SIG-M5 treated with dmso at 0.1 percent for 504 hours (cell line): Measurements from ENCODE around the gene KLHL29.

Source experiments
- DNase-seq: peaks from one replicate; lab custom pipeline; 2025; ENCODE audit not compliant: unreplicated experiment; lab: John Stamatoyannopoulos, UW

KLHL29 gene

DNA sequence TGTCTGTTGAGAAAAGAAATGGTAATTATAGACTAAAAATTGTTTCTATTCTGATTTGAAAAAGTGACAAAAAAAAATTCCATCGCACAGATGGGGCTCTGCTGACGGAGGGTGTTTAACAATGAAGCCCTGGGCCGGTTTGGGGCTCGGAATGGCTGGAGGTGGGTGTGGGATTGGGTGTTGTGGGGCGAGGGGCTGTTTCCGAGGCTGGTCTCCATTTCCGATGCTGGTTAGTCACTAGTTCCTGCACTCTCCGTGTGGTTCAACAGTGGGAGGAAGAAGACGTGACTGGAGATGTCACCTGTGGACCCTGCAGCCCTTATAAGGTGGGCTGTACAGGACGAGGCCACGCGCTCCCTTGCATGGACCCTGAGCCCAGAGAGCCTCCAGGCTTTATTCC, 143.2 kb downstream of the KLHL29 start:
- DNase-seq = no peak

DNA sequence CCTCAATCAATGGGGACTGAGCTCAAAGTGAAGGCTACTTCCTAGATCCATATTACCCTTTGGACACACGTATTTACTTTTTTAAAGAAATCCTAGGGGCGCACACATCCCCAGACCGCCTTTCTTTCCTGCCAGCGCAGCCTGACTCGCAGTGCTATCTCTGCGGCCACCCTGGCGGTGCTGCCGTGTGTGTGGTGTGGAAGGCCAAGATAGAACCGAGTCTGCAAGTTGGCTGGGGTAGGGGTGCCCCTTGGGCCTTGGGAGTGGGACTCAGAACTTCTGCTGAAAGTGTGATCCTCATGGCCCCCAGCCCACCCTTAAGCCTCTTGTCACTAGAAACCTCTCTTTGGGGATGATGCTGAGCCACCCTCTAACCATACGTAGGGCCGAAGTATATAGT, 143.7 kb downstream of the KLHL29 start:
- DNase-seq = no peak

DNA sequence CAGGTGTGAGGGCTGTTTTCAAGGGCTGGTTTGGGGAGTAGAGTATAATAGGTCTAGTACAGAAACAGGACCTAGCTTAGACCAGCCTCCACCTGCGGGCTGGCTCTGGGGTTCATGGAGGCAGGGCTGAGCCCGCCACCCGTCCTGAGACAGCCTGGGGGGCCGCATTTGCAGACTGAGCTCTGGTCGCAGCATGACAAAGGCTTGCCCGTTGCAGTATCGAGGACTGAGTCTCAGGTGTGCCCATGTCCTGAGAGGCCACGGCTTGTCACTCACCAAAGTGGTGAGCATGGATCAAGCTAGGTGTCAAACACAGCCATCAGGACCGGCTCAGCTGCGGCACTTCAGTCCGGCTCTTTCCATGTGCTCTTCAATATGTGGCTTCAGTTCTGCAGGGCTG, 144.7 kb downstream of the KLHL29 start:
- no peak for DNase-seq

DNA sequence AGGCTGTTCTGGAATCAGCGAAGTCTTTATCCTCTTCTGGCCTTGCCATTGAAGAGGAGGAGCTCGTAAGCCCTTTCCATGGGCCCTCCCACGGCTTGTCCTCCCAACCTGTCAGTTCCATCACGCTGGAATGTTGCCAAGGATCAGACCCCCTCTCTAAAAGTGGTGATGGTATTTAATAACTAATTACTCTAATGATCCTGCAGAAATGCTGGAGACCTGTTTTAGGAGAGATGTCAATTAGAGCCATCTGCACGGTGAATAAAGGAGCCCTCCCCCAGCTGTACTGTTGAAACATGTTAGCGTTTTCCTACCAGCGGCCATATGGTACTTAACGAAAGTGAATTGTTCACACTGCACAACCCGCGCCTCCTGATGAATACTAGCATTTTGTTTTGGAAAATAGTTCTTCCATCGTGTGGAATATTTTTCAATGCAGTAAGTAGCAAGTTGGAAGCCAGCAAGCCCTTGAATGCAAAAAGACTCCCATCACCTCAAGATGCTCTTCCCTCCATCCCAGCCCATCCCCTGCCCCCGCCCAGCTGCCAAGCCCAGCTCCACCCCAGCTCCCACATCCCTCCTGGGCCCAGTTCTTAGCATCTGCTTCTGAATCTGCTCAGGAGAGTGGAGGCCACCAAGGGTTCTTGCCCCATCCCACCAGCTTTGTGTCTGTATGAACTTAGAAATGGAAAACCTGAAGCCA, 145.4 kb downstream of the KLHL29 start:
- no peak for DNase-seq

DNA sequence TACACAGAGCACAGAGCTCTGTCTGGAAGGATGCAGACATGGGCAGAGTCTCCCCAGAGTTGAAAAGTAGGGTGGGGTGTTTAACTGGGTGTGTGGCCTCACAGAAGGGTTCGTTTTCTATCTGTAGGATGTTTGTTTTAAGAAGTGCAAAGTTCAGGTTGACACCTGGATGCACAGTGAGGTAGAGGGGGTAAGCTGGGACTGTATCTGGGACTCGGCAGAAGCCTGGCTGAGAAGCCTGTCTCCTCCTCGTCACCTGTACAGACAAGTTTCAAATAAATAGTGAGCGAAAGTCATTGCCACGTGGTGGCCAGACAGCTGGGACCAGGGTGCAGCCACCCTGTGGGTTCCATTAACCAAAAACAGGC, 145.9 kb downstream of the KLHL29 start:
- no peak for DNase-seq

DNA sequence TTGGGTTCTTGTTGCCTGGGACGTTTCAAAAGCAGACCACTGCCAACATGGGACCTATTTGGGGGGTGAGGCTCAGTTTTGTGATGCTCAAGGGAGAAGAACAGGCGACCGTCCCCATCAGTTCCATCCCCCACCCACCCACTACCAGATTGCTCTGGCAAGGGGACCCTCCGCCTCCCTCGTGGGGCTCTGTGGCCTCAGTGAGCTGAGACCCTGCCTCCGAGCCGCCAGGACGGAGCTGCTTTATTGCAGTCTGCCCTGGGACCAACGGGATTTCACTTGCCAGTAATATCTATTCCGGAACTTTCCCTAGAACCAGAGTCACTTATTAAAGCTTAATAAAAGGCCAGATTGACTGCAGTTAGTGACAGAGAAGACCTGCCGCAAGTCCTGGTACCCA, 146.3 kb downstream of the KLHL29 start:
- no peak for DNase-seq

DNA sequence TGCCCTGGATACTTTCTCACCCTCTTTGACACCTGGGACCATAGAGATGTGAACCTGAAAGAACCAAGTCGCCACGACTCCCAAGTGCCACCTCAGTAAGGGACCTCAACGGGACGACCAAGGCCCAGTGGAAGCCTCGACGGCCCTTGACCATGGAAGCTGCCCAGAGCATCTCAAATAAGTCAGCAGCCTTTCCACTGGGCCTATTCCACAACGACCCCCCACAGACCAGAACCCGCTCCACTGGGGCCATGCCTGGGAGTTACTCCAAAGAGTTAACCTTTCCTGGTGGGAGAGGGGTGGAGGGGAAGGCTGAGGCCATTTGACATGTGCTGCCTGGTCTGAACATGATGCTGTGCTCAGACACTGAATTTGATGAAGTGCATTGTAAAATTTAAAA, 146.9 kb downstream of the KLHL29 start:
- no peak for DNase-seq

DNA sequence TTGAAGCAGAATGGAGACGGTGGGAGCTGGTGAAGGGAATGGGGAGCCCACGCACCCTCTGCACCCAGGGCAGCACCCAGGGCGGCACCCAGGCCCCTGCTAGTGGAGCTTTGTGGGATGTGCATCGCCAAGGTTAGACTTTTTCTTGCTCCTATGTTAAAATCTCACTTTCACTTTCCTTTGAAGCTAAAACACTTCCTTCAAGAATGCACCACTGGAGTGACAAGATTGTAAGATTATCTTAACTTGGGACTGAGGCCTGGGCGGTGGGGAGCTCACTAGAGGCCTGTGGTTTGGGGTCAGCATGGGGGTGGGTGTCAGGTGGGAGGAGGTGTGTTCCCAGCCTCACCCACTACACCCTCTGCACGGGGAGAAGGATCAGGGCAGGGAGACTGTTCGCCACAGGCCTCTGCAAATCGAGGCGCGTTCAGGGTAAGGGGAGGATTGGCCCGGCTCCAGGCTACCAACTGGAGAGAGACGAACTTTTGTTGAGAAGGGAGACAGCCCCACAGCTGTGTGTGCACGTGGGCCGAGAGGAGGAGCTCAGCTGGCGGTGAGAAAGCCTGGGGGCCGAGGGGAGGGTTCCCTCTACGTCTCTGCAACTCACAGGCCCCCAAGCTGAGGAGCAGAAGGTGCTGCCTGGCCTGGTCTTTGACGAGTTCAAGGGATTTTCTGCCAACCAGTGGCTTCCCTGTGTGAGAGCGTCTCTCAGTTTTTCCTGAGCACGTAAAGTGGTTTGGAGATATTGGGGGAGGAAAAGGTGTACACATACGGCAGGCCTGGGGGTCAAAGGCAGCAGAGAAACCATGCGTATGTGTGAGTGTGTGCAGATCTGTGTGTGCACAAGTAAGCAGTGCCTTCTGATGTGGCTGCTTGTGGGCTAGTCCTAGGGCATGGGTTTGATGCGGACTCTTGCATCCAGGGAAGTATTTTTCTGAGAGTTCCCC, 147.7 kb downstream of the KLHL29 start:
- DNase-seq = no peak

DNA sequence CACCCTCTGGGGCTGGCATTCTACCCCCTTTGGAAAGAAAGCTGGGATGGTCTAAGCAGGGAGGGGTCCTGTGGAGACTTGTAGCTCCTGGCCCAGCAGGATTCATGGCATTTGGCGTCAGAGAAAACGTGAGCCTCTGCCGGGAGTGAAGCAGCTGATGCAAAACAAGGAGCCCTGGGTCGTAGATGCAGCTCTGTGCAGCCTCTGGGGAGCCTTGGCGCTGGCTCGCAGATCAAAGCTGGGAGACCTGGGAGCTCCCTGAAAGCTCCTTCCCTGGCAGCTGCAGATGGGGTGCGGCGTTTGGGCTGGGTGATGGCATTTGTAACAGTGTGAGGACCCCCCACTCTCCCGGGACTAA, 148.3 kb downstream of the KLHL29 start:
- no peak for DNase-seq

DNA sequence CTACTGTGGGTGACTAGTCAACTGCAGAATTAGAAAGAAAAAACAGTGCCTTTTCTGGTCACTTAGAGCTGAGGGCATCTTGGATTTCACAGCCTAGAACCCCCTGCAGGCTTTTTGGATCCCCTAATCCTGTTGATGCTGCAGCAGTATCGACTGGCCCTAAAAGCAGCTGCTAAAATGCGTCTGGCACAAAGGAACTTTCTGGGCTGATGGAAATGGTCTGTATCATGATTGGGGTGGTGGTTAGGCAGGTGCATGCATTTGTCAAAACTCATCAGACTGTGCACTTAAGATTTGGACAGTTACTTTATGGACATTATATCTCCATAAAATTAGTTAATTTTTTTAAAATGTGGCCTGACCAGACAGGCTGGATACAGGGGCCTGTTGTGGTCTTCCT, 149.8 kb downstream of the KLHL29 start:
- DNase-seq = no peak

DNA sequence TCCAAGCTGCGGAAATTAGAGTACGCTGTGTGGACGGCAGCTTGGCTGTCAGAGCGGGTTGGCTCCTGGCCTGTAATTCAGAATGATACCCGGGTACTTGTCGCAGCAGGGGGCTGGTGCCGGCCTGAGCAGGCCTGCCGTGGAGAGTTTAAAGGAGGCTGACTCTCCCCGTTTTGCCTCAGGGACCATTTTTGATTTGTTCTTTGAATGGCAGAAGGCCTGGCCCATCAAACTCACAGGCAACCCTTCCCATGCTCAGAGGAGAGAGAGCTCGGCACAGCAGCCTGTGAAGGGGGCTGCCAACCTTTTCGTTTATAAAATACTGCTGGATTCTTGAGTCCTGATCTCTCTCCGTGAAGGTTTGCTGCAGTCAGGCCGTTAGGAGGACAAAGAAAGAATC, 151.3 kb downstream of the KLHL29 start:
- DNase-seq = no peak

DNA sequence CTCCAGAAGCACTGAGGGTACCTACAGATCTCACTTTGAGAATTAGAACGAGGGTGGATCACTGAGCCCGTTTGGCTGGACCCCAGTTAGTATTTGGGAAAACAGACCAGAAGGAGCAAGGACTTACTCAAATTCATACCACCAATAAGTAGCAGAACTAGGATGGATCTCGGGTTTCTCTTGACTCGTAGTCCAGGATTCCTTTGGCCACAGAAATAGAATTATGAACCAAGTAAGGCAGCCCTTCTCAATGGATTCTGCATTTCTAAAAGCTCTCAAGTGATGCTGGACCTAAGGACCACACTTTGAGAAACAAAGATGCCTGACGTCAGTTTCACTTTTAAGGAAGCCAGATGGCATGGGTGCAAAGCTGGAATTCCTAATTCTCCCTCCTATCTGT, 153.0 kb downstream of the KLHL29 start:
- DNase-seq = no peak

DNA sequence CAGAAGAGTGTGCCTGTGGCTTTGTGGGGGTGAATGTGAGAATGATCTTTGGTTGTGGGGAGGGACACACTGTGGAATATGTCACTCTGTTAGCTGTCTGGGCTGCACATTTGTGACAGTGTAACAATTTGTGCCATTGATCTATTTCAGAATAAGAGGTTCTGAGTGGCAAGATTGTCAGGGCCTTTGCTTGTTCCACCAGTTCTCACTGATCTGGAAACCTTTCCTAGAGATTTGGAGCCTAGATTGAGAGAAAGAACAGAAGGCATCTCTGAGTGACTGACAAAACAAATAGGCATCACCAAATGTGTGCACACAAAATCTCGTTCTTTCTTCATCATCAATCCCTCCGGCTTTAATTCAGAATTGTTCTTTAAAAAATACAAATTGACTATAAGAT, 153.6 kb downstream of the KLHL29 start:
- DNase-seq = no peak

DNA sequence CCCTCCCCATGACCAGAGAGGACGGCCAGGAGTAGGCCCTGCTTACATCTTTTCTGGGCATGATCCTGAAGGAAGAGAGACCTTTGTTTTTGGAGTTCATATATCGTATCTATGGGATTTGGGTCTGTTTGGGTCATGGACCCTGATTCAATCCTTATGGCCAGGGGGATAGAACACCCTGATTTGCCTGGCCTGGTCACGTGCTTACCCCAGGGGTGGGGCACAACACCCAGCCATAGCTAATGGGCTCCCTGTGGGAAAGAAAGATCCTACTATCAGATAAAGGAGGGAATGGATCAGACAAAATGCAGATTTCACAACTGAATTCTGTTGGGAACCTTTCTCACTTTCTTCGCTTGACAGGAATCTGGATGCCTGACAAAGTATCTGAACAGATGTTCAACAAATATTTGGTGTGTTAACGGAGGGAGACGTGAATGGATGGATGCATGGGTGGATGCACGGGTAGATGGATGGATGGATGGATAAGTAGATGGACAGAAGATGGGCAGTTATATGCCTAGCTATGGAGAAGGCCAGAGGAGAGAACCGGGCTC, 155.9 kb downstream of the KLHL29 start:
- DNase-seq = no peak

DNA sequence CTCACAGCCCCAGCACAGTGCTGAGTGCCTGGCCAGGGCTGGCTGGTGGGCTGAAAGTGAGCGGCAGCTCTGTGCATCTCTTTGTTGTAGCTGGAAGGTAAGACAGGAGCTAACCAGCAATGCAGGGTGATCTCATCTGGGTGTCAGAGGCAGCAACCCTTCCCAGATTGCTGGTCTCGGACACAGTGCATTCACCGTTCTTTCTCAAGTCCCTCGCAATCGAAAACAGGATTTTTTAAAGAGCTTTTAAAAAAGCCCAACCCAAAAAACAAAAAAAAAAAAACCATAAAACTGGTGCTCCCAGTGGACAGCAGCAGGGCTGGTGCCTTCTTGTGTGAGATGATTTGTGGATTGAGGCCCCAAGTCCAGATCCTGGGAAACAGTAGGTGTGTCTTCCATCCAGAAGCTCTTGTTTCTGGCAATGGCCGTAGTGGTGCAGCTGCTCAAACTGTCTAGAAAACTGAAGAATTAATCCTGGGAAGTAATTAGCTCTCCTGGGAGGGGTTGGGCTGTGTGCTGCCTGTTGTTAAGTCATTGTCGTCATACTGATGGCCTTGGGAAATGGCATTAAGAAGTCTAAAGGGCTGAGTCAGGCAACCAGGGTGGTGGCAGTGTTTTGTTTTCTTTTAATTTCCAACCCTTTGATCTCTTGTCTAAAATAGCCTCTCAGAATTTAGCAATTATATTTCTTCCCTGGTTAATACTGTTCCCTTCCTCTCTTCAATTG, 156.7 kb downstream of the KLHL29 start:
- DNase-seq = no peak

DNA sequence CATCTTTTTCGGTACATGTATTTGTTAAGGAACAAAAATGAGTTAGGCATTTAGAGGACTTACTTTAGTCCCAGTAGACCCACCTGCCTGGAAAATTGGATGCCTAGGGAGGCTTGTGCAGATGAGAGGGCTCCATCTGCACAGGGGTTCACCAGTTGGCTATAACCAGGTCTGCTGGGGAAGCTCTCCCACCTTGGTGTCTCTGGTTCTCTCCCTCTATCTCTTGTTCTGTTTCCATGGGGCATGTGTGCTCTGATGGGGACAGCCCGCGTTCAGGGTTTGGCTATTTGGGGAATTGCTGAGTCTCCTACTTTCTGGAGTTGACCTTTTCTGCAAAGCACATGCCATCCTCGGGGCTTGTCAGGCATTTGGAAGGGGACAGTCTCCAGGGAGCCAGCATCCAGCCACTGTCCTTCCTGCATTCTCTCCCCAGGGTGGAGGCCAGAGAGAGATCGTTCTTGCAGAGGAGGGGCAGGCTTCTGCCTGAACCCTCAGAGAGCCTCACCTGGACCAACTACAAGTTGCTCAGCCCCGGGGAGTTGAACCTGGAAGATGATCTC, 157.3 kb downstream of the KLHL29 start:
- DNase-seq = no peak

DNA sequence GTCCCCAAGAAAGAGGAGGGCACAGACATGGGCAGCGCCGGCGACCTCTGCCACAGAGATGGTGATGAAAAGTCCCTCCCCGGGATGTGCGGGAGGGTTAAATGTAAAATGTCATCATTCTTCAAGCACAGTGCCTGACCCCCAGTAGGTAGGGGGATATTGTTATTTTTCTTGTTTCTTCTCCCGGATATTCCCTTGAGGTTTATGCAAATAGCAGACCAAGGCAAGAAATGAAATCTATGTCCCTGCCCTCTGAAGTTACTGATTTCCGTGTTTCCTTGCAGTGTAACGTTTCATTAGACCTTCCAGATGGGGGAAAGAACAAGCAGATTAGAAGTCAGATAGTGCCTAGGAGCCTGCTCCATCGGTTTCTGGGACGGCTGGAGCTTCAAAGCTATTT, 158.3 kb downstream of the KLHL29 start:
- DNase-seq = no peak

DNA sequence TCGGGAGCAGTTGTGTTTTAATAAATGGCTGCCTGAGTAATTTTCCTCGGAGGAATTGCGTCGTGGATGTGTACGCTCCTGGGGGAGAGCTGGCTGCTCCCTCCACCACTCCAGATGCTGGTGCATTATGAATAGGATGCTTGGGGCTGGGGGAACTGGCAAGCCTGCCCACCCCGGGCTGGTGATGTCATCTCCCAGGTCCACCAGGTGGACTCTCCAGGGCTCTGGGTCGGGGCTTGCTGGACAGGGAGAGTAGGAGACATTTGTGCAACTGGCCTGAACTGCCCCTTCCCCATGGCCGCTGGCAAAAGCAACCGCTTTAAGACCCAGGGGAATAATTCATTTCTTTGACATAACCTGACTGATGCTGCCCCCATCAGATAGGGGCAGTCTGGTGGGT, 158.7 kb downstream of the KLHL29 start:
- no peak for DNase-seq

DNA sequence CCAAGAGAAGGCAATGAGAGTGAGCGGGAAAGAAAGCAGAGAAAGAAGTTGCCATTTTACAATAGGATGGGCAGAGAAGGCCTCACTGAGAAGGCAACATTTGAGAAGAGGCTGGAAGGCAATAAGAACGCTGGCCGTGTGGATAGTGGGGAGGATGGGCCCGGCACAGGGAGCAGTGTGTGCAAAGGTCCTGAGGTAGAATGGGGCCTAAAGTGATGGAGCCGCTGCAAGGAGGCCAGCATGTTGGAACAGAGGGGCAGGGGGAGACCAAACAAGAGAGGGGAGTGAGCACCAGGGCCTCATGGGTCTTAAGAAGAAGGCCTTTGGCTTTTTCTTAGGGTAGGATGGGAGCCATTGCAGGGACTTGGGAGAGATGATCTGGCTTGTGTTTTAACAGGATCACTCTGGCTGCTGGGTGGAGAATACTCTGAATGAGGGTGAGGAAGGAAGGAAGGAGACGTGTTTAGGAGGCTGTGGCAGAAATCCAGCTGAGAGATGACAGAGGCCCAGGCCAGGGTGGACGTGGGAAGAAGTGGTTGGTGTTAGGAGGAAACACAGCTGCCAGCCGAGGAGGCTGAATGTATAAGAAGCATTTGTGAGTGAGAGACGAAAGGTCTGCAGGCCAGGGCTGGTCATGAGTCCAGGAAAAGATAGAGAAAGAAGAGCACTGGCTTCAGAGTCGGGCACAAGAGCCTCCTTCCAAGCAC, 159.8 kb downstream of the KLHL29 start:
- DNase-seq = no peak

DNA sequence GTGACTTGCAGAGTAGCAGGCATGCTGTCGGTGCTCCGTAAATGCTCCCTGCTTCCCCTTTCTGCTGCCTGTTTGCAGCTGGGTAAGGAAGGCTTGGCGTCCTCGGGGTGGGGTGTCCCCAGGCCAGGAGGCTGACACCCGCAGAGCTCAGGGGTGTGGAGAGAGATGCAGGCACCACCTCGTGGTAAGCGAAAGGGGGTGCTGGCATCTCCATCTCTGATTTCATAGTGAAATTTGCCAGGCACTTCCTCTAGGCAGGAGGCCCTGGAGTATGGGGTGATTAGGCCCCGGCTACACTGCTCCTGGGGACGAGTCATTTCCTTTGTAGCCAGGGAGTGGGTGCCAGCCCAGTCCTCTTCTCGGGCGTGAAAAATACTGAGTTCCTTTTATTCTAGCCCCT, 160.4 kb downstream of the KLHL29 start:
- no peak for DNase-seq

DNA sequence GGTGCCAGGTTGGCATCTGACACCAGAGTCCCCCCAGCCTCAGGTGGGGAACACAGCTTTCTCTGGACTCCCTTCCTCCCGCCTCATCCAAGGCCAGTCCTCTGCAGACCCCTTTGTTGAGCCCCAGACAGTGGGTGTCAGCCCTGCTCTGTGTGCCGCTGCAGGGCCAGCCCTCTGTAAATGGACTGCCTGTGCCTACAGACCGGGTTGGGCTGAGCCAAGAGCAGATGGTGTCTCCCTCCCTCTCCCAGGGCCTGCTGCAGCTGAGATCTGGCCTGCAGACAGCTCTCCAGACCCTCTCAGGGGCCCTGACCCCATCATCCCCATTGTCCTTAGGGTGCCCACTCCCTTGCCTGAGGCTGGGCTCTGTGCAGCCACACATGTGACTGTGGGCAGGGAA, 160.8 kb downstream of the KLHL29 start:
- DNase-seq = no peak
